DMS53 (cell line): ENCODE measurements around the gene DAPP1.
"Not testable (repeated sequence)": the region's sequence is repeated elsewhere in the genome, so short reads cannot be mapped to it uniquely, and the experiment has no call there.

ENCODE experiments used
- DNase-seq: peaks from one replicate; lab custom pipeline; 2025; lab: John Stamatoyannopoulos, UW

DAPP1 gene

DNA sequence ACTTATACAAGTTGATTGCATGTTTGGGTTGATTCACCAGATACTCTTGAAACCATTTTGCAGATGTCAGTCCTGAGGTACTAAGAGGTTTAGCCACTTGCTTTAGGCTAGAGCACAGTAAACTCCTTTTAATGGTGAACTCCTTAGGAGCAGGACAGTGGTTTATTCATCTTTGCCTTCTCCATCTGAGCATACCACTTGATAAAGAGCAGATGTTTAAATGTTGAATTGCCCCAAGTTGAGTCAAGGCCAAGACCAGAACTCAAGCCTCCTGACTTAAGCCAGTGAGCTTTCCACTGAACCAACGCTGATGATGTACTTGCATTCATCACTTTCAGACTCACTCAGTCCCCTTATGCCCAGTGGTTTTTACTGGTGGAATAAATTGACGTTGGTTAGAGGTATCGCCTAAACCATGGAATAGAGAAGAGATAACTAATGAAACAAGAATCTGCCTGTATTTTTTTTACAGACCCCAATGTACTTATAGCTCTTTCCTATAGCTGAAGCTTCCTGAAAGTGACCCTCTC is 7.5 kb downstream of the DAPP1 start:
- no peak for DNase-seq

DNA sequence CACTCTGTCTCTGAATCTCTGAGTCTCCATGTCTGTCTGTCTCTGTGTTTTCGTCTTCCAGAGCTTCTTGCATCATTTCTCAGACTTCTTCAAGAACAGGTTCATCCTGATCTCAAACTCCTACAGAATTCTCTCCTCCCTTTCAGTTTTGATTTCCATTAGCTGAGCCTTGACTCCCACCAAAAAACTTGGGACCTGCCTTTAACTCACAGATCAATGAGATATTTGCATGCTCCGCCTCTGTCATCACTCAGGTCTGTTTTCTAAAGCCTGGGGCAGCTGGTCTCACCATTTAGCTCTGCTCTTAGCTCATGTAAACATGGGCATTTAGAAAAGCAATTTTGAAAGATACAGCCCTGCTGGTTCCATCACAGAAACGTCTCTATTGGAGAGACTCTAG is 8.6 kb downstream of the DAPP1 start:
- DNase-seq: no peak

DNA sequence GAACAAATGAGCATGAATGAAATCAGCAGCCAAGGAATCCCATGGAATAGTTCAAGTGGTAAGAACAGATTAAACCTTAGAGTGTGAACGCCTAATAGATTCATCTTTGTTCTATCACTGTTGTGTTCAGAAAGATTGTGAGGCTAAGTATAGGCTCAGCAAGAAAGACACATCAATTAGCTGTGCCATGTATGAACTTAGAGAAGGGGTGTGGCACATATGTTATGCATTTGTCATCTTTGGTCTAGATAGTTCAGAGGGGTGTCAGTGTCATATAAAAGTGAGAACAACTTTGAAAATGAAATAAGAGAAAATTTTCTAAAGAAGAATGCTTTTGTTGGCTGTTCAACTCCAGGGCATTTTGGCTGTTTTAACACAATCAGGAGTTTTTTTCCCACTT is 9.4 kb downstream of the DAPP1 start:
- no peak for DNase-seq

DNA sequence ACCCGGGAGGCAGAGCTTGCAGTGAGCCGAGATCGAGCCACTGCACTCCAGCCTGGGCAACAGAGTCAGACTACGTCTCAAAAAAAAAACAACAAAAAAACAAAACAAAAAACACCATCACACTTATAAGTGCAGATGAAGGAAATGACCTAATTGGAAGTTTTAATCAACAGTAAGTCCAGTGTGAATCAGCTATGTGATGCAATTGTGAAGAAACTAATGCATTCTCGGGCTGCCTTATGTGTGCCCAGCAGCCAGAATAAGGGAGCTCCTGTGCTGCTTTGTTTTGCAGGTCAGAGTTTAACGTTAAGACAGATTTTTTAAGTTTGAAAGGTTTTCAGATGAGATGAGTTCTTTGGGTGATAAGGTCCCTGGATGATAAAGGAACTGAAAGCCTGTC is 10.8 kb downstream of the DAPP1 start:
- no peak for DNase-seq

DNA sequence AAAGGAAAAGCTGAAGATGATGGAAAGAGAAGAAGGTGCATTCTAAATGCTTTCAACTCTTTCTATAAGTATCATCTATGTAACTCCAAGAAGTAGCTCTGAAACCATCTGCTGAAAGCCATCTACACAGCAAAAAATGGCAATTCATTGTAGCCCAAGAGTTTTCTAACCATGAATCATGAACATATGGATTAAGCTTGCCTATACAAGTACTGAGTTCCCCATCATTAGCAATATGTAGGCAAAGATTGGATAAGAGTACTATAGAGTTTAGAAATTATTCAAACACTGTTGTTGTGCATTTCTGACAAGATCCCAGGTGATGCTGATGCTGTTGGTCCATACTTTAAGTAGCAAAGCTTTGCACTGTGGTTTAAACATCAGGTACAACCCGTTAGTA is 11.2 kb downstream of the DAPP1 start:
- no peak for DNase-seq

DNA sequence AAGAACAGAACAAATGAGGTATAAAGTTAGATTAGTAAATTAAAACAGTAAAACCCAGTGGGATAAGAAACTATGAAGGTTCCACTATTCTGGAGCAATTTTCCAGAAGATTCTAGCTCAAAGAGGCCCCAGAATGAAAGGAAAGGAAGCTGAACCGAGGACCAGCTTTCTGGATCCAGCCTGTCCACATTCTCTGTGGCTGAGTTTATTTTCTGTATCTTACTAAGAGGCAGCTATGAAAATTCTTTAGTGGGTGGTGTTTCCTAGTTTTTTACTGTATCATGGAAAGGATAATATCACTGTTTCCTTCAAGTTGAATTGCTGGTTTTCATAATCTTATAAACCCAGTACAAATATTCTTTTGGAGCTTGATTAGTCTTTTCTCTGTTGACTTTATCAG is 11.8 kb downstream of the DAPP1 start:
- no peak for DNase-seq

DNA sequence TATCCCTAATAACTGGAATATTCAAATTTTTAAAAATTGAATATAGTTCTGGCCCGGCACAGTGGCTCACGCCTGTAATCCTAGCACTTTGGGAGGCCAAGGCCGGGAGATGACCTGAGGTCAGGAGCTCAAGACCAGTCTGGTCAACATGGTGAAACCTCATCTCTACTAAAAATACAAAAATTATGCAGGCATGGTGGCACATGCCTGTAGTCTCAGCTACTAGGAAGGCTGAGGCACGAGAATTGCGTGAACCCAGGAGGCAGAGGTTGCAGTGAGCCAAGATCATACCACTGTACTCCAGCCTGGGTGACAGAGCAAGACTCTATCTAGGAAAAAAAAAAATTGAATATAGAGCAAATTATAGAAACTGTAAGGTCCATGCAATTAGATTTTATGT is 13.4 kb downstream of the DAPP1 start:
- not testable (repeated sequence) for DNase-seq

DNA sequence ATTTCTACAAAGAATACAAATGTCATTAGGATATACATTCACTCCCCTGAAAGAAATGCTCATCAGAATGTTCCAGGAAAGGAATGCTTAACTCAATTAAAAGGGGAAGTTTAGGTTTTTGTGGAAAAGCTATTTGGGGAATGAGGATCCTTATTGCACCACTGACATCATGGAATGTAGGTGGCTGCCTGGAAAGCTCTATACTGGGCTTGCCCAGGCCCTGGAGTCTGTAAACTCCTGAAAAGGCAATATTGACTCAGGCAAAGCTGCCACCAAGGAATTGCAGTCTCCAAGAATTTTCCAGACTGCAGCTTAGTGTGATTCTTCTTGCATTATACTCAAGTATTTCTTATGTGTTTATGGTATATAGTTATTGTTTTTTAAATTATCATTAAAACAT is 15.7 kb downstream of the DAPP1 start:
- no peak for DNase-seq

DNA sequence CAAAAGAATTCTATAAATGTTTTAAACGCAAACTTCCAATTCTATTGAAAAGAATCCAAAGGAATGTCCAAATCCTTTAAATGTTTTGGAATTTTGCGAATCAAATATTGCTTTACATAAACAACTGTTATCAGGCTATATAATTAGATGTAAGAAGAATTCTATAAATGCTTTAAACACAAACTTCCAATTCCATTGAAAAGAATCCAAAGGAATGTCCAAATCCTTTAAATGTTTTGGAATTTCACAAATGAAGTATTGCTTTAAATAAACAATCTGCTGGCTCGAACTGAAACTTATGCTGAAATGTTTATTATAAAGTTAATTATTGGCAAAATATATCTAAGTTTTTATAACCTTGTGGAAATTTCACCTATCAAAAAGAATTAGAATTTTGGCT is 16.1 kb downstream of the DAPP1 start:
- no peak for DNase-seq

DNA sequence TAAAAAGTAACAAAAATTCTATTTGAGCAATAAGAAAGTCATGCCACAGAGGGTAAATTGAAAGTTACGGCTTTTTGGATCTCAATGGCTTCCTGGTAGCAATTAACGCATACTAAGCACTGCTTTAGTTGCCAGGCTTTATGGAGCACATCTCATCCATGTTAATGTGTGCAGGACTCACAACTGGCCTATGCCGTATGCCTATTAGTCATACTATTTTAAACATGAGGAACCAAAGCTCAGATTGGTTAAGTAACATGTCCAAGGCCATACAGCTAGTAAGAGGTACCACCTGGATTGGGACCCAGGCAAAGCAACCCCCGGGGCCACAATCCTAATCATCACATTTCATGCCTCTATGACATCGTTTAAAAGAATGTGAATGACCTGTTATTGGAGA is 17.1 kb downstream of the DAPP1 start:
- DNase-seq: no peak

DNA sequence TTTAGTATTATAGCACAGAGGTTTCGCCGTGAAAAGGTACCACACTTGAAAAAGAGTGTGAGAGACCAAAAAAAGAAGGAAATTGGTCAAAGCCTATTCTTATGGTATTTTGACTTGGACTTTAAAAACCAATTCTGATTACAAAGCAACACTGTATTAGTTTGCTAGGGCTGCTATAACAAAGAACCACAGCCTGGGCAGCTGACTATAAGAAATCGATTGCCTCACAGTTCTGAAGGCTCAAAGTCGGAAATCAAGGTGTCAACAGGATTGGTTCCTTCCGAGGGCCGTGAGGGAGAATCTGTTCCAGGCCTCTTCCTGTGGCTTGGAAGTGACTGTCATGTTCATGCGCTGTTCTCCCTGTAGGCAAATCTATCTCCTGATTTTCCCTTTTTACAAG is 17.9 kb downstream of the DAPP1 start:
- no peak for DNase-seq

DNA sequence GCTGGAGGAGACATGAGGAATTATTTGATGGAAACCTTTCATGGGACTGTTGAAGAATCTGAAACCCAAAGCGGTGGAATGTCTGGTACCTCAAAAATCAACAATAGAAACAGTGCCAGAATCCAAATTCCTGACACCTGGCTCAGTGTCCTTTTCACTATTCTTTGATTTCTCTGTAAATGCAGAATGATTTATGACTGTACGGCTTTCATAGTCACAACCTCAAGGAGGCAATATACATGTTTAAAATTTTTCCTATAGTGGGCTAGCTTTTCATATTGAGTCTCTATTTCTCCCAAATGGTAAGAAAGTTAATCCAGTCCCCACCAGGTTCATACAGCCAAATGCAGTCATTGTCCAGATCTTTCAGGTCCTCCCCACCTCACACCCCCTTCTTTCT is 19.3 kb downstream of the DAPP1 start:
- DNase-seq: no peak

DNA sequence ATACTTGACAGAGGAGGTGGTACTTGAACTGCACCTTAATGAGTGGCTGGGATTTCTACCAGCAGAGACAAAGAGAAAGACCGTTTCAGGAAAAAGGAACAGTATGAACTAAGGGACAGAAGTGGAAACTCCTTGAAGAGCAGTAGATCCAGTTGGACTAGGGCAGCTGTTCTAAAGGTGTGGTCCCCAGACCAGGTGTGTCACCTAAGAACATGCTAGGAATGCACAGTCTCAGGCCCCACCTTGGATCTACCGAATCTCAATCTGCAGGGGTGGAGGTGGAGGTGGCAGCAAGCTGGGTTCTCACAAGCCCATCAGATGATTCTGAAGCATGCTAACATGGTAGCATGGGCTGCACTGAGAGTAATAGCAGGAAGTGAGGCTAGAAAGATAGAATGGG is 22.3 kb downstream of the DAPP1 start:
- DNase-seq: no peak

DNA sequence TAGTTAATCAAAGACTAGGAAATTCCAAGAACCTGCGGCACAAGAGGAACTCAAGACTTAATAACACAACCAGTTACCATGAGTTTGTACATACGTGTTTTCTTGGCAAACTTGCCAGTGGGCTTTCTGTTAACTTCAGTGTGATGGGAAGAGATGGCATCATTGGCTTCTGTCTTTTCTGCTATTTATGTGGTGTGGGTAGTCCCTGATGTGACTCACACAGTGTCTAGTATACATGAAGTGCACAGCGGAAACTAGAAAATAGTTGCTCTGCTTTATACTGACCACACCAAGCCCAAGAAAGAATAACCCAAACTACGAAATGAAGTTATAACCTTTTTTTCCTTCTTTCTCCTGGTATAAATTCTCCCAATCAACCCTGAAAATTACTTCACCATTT is 24.5 kb downstream of the DAPP1 start:
- no peak for DNase-seq

DNA sequence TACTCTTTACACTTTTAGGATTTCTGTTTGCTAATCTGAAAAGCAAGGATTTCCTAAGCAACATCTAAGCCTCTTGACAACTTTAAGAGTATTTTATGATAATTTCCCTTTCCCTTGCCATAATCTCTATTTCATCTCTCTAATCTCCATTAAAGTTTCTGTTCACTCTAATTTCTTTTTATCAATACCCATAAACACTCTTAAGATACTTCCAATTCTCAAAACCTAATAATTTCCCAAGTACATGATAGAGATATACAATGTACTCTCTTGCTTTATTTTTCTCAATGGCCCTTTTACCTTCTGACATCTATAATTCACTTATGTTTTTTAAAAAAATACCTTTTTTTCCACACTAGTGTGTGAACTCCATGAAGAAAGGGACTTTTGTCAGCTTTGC is 26.8 kb downstream of the DAPP1 start:
- no peak for DNase-seq

DNA sequence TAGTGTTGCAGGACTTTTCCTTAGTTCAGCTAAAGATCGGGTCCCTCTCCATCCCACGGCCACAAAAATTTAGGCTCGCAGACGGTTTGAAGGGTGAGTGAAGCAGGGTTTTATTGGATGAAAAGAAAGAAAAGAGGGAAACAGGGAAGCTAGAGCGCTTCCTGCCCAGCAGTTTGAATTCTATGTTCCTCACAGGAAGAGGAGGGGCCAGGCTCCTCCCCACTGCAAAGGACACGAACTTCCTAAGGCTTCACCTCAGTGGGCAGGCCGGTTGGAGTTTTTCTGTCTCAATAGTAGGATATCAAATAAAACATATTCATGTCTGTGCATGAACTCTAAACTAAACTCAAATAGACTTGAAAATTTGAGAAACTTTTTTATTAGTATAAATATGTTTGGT is 27.4 kb downstream of the DAPP1 start:
- DNase-seq: no peak

DNA sequence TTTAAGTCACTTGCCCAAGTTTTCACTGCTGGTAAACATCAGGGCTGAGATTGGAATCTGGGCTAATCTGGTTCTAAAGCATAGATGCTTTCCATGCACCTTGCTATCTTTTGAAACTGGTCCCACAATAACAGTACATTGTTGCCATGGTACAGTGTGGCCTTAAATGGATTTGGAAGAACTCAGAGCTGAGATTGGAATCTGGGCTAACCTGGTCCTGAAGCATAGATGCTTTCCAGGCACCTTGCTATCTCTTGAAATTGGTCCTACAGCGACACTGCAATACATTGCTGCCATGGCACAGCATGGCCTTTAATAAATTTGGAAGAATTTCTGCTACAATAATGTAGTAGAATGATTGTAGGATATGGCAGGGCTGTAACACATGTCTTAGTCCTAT is 28.6 kb downstream of the DAPP1 start:
- no peak for DNase-seq

DNA sequence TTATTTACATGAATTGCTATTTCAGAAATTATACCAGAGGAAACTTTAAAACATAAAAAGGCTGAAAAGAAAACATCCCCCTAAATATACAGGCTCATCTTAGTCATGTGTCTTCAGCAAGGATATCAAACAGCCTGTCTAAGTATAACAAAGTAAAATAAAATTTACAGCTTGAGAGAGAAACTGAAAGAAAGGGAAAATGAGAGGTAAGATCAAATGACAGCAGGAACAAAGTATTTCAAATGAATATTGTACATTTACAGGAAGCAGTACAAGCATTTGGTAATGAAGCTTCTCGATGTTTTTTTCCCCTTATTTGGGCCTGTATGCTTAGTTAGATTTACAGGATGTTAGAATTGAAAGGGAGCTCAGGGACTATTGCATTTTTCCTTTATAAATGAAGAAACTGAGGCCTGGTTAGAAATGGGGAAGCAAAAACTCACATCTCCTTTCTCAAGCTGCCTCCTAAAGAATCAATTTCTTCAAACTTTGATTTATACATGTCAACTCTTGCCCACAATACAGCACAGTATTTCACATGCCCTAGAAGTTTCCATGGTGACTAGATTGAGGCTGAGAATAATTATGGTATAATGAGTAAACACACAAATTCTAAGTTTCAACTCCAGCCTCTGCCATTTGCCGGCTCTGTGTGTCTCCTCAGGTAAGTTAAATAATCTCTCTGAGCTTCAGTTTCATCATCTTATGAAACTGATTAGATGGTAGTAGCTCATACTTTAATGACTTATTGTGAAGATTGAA is 29.3 kb downstream of the DAPP1 start:
- no peak for DNase-seq

DNA sequence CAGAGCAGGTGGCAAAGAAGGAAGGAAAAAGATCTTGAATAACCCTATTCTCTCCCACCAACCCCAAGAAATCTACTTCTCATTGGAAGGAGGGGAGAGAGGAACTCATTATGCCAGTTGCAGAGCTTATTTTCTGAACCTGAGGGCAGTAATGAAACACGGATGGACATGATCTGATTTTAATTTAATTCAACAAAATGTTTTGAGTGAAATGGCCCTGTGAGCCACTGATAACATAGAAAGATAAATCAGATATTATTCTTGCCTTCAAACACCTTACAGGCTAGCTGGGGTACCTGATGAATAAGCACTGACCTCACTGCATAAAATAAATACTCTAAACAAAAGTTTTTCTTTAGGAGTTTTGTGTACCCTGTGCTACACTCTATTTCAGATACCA is 30.3 kb downstream of the DAPP1 start:
- no peak for DNase-seq

DNA sequence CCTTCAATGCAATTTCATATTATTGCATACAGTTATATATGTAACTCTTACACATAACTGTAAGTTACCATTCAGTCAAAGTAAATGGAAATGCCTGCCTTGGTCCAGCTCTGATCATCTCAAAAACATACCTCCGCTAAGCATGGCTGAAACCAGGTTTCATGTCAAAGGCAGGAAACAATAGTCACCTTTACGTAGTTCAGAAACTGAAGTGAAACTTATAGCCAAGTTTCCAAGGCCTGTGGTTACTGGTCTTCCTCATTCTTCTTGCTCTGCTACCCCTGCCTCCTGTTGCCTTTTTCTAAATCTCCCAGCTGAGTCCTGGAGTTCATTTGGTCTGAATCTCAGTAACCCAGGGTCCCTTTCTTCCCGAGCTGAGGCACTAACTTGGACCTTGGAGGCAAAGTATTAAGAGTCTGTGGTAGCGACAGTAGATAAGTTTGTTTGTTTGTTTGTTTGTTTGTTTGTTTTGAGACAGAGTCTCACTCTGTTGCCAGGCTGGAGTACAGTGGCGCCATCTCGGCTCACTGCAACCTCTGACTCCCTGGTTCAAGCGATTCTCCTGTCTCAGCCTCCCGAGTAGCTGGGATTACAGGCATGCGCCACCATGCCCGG is 30.8 kb downstream of the DAPP1 start:
- no peak for DNase-seq

DNA sequence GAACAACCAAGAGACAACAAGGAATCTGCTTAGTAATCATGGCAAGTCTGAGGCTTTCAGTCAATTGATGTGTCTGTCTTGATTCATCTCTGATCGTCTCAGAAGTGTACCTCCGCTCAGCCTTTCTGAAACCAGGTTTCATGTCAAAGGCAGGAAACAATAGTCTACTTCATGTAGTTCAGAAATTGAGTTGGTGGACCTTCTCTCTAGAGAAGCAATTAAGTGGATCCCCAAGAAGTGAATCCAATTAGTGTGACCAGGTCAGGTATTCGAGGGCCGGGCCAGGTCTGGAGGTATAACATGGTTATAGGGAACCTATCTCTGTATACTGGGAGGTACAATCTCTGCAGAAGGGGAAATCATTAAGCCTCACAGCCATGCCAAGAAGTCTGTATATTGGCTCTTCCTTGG is 32.0 kb downstream of the DAPP1 start:
- DNase-seq: no peak

DNA sequence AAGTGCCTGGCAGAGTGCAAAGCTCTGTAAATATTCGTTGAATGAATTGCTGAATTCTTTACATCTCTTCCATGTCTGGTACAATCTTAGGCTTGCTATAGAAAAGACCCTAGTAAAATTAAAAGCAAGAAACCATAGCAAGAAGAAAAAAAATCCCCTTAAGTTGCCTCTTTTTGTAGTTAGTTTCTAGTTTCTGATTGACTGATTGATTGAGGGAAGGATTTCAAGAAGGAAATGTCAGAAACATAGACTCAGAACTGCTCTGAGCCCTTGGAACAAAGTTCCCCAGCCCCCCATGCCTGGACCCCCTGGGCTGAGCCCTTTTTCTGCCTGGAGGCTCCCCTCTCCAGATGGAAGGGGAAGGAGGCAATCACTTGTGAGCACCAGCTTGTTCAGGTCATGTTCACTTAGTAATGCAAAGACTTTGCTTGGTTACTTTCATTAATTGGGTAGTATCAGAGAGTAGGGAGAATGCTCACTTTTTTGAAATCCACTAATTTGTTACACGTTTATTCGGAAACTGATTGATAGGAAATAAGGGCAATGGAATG is 35.6 kb downstream of the DAPP1 start:
- no peak for DNase-seq

DNA sequence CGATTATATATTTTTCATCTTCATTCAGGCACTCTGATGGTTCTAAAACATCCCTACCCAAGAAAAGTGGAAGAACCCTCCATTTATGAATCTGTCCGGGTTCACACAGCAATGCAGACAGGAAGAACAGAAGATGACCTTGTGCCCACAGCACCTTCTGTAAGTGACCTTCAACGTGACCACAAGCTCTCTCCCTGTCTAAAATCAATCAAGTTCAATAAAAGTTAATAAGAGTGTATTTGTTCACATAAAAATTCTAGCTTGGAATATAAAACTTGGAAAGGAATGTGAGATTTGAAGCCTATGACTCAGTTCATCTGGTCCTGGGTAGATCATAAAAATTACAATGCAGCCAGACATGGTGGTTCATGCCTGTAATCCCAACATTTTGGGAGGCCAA is 36.6 kb downstream of the DAPP1 start:
- no peak for DNase-seq

DNA sequence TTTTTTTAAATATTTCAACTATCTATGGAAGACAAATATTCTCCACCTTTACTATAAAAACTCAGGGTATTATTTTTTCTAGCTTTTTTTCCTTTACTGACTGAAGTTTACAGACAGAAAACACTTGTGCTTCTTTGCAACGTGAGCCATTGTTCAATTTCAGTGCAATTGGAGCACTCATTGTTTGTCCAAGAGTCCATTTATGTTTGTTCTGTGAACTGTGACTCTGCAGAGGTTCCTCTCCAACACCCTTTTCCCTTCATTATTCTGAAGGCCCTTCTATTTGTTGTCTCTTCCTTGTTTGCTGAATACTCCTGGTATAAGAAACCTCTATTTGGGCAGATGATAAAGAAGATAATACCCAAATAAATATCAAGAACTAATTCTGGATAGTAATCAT is 37.4 kb downstream of the DAPP1 start:
- DNase-seq: peak; percentile 80
